NCI-H2107 treated with DMSO at 0.1 percent for 48 hours (cell line): ENCODE data around the gene HTRA3.

ENCODE experiments used
- DNase-seq: peaks from one replicate; lab custom pipeline; 2025; ENCODE audit not compliant: unreplicated experiment; lab: John Stamatoyannopoulos, UW

HTRA3 gene

GRCh38 chr4:8265171-8265929 lies 4.2 kb upstream of the HTRA3 start:
- DNase-seq = no peak

GRCh38 chr4:8266088-8266487 lies 3.5 kb upstream of the HTRA3 start:
- no peak for DNase-seq

- no peak for DNase-seq
Measured at GRCh38 chr4:8266508-8266907, 3.0 kb upstream of the HTRA3 start.

- DNase-seq = no peak
Measured at GRCh38 chr4:8267077-8267476, 2.5 kb upstream of the HTRA3 start.

GRCh38 chr4:8268211-8268610 lies 1.3 kb upstream of the HTRA3 start:
- DNase-seq = no peak

- no peak for DNase-seq
Measured at GRCh38 chr4:8268901-8269534, 536 bp upstream of the HTRA3 start.

DNA sequence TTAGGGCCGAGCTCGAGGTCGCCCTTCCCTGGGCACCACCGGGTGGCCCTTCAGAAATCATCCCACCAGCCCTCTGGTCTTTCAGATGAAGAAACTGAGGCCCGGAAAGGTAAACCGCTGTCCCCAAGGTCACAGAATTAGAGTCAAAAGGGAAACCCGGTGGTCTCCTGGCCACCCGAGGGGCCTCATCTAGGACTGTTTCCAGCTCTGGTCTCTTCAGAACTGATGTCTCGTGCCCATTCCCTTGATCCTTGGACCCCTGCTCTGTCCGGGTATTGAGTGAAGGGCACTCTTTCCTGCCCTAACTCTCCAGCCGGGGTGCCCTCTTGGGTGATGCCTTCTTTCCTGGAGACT lies 841 bp downstream of the HTRA3 start:
- DNase-seq = no peak

DNA sequence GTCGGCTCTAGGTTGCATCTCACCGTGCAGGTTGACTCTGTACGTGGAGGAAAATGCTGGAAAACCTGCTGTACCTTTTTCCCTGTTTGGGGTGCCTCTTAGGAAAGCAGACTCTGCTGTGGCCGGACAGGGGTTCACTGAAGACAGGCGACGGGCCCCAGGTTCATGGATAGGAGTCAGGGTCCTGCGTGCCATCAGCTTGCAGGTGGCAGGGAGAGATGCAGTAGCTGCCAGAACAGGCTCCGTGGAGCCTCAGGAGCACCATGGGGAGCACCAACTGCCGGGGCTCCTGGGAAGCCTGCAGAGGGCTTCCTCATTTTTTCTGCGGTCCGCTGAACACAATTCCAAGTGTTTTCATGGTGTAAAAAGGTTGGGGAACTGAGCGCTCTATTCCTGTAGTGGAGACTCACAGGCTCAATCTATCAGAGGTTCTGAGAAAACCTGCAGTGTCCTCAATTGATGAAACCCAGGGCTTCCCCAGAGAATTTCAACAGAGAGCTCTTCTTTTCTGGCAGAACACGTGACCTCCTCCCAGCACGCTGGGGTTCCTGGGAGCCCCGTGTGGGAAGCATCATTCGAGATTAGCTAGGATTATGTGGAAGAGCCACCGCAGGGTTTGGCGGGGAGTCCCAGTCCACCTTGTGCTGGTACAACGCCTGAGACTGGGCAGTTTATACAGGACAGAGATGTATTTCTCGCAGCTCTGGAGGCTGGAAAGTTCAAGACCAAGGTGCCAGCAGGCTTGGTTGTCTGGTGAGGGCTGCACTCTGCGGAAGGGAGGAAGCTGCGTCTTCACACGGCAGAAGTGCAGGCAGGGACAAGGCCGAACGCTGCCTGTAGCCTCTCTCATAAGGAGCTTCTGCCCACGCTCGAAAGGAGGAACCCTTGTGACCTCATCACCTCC lies 1.6 kb downstream of the HTRA3 start:
- no peak for DNase-seq

- no peak for DNase-seq
Measured at GRCh38 chr4:8271821-8272220, 2.3 kb downstream of the HTRA3 start.

DNA sequence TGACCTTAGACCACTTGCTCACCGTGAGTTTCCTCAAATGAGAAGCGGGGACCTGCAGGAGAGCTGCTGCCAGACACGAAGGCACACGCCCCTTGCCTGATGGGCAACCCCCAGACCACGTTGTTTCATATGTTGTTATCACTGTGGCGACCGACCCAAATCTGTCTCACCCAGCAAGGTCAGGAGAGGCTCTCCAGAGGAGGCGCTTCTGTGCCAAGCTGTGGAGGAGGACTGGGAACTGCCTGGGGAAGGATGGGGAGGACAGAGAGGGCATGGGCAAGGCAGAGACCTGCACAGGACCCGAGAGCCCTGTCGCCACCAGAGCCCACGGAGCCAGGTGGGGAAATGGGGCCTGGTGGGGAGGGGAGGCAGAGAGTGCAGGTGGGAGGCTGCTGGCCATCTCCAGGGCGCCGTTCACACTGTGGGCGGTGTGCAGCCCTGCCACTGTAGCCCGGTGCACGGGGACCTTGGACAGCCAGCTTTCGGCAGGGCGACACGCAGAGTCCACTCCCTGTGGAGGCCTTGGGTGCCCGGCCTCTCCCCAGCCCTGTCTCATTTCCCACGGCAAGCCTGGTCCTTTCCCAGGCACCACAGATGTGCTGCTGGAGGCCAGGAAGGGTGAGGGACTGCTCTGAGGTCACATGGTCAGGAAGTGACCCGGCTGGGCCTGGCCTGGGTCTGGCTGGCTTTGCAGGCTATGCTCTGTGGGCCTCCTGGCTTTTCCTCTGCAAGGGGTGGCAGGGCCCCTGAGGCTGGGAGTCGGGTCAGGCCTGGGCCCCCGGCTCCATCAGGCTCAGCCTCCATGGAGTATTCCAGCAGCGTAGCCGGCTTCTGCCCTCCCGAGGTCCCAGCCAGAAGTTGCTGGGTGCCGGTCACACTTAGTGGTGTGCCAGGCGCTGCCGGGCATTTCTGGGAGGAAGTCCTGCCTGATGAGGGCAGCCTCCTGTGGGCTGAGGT lies 3.2 kb downstream of the HTRA3 start:
- no peak for DNase-seq

DNA sequence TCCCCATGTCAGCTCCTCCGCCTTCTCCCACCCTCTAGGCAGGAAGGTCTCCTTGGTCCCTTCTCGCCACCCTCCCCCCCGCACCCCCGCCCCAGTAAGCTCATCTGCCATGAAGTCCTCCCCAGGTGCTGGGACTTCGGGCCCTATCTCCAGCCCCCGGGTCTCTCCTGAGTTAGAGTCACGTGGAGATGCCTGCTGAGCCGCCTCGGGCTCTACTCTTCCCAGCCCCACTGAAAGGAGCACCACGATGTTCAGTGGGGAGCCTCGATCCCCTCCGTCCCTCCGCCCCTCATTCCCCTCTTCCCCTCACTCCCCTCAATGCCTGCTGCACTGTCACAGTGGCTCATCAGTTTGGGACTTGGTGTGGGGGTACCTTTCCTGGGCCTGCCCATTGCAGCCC lies 3.9 kb downstream of the HTRA3 start:
- DNase-seq = no peak

DNA sequence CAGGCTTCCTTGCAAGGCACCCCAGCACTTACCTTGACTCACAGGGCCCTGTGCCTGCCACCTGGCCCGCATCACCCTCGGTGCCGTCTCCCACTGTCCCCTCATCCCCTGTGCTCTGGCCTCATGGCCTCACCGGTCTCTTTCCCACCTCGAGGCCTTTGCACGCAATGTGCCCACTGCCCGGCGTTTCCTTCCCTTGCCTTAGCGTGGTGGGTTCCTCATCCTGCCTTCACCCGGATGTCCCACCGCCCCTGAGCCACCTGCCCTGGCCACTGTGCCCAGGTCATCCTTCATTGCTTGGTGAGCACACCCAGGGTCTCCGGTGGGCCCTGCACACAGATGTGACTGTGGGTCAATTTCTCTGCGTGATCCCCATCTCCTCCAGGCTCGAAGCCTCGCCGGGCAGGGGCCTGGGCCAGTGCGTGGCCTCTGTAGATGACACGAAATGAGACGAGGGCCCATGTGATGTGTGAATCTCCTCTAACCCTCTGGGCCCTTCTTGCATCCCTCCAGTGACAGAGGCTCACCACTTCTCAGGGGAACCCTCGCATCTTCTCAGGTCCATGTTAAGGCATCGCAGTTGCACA lies 4.6 kb downstream of the HTRA3 start:
- no peak for DNase-seq

GRCh38 chr4:8274765-8275547 lies 5.4 kb downstream of the HTRA3 start:
- no peak for DNase-seq

DNA sequence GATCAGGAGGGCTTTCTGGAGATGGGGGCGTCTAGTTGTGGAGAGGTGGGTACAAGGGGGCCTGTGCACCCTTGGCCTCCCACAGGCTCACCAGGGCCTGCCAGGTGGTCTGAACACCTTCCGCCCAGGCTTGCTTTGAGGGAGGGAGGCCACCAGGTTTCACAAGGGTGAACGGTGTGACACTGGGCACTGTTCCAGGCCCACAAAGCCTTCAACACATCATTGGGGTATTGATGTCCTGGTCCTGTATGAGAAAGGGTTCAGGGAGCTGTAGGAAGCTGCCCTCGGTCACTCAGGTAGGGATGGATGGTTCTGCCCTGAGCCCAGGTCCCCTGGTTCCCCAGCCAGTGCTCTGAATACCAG lies 6.0 kb downstream of the HTRA3 start:
- no peak for DNase-seq

DNA sequence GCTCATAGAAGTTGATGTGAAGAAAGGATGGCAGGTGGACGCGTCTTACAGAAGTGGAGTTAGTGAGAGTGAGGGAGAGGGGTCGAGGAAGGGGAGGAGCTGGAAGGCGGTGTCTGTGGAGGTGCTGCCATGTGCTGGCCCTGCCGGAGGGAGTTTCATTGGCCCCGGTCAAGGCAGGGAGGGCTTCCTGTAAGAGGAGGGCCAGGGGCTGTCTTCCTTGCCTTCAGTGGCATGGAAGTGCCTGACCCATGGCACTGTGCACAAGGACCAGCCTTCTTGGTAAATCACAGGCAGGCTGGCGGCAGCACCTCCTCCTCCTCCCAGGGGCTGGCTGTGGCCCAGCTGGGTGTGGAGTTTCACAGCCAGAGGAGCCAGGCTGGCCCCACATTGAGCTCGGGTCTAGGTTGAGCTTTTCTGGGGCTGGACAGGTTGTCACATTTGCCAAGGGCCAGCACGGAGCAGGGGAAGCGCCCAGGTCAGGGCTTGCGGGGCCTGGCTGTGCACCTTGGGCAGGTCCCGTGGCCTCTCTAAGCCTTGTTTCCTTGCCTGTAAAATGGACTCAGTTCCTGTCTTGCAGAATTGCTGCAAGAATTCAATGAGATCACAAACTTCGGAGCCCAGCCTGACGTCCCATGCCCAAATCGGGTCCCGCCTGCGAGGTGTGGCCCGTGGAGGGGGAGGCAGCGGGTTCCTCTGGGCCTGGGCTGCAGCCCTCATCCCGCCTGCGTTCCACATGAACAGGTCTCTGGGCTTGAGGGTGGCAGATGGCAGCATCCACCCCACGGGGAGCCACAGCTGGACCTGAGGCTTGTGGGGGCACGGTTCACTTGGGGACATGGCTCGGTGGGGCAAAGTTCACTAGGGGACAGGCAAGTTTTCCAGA lies 7.0 kb downstream of the HTRA3 start:
- no peak for DNase-seq

DNA sequence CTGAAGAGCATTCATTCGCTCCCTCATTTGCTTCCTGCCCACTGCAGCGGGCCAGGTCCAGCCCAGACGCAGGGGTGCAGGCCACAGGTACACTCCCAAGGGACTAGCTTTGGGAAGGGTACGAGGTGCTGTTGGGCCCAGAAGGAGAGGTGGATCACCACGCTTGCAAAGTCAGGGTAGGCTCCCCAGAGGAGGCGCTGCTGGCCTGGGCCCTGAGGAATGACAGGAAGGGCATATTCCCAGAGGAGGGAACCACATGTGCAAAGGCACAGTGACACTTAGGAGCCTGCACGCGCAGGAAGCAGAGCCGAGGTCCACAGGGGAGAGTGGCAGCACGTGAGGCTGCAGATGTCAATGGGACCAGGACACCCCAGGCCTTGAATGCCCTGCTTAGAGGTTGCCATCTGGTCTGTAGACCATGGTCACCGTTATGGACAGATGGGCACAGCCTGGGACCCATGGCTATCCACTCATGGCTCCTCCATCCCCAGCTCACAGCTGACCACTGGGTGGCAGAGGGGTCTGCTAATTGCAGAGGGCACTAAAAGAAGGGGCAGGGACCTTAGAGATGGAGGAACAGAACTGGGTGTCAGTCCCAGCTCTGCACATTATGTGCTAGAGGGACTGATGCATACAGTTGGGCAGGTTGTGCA lies 7.9 kb downstream of the HTRA3 start:
- no peak for DNase-seq

GRCh38 chr4:8278009-8278395 lies 8.4 kb downstream of the HTRA3 start:
- DNase-seq = no peak
